ENCODE results near the gene CEP128. TPM values are rescaled to one million over a fixed set of nuclear protein-coding genes. Genes with fewer than 3 reads are reported as not detected.

CEP128 gene
- total RNA-seq, 4 donors from 2014 or later: 7.4 to 30.4 (median 11.7) TPM

GRCh38 chr14:80549141-80549540 is 392.4 kb downstream of the CEP128 start:
- Histone ChIP-seq H3K9me3 (no peaks in the 10 kb centered on the region), H3K4me3 (no peak overlapping the region), H3K27ac (no peak overlapping the region), H3K4me1 (no peaks in the 10 kb centered on the region), H3K36me3 (no peaks in the 10 kb centered on the region), H3K27me3 (no peaks in the 10 kb centered on the region)
- TF ChIP-seq EP300 (IDR thresholded peaks at IDR 0.05): no peak
- TF ChIP-seq POLR2A (IDR thresholded peaks at IDR 0.05): no peak
- TF ChIP-seq, protein P1, sequence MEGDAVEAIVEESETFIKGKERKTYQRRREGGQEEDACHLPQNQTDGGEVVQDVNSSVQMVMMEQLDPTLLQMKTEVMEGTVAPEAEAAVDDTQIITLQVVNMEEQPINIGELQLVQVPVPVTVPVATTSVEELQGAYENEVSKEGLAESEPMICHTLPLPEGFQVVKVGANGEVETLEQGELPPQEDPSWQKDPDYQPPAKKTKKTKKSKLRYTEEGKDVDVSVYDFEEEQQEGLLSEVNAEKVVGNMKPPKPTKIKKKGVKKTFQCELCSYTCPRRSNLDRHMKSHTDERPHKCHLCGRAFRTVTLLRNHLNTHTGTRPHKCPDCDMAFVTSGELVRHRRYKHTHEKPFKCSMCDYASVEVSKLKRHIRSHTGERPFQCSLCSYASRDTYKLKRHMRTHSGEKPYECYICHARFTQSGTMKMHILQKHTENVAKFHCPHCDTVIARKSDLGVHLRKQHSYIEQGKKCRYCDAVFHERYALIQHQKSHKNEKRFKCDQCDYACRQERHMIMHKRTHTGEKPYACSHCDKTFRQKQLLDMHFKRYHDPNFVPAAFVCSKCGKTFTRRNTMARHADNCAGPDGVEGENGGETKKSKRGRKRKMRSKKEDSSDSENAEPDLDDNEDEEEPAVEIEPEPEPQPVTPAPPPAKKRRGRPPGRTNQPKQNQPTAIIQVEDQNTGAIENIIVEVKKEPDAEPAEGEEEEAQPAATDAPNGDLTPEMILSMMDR (IDR thresholded peaks at IDR 0.05): no peak
- no peak for TF ChIP-seq POLR2AphosphoS5 (IDR thresholded peaks at IDR 0.05)
- WGBS: 56% methylated on average over 6 of the region's 6 CpGs
- no peak for DNase-seq (ENCODE audit: low spot score in 2 of 2)

DNA sequence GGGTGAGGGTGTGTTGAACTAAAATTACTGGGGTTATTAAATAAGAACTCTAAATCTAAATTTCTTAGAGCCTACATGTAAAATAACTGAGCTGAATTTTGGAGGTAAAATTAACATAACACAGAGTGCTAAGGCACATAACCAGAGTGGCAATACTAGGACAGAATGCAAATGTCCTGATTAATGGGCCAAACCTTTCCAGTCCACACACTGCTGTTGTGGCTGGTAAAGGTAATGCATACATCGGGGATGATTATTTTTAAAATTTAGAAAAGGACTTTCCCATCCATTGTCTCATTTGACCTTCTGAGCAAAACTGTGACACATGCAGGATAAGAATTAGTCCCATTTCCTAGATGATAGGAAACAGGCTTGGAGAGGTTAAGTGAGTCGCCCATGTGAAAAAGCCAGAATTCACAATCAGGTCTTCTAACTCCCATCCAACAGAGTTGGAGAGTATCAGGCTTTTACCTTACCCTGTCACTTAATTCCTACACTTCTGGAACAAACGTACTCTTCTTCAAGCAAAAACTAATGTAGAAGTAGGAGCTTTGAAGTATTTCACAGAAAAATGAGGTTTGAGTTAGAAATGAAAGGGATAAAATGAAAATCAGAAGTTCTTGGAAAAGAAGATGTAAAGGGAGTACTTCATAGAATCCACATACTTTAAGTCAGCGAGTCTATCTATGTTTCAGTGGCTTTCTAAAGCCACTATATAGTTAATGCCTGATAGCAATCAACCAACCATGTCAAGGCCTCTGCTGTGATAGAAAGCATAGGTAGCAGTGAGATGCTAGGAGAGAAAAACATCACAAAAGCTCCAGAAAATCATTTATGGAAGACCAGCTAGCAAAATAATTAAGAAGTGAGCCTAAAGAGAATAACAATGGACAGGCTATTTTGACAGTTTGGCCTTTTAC is 395.3 kb downstream of the CEP128 start:
- no peak overlapping the region for H3K4me3 ChIP-seq
- 81% methylated on average over 4 of the region's 4 CpGs for WGBS
- no peak overlapping the region for H3K27ac ChIP-seq
- TF ChIP-seq POLR2AphosphoS5 (IDR thresholded peaks at IDR 0.05): no peak
- no peak for TF ChIP-seq EP300 (IDR thresholded peaks at IDR 0.05)
- no peak for TF ChIP-seq POLR2A (IDR thresholded peaks at IDR 0.05)
- TF ChIP-seq, protein P1 (IDR thresholded peaks at IDR 0.05): no peak
- no peaks in the 10 kb centered on the region for H3K36me3 ChIP-seq
- H3K27me3 ChIP-seq: no peaks in the 10 kb centered on the region
- H3K4me1 ChIP-seq: no peaks in the 10 kb centered on the region
- H3K9me3 ChIP-seq: no peaks in the 10 kb centered on the region
- DNase-seq (ENCODE audit: low spot score in 2 of 2): no peak

DNA sequence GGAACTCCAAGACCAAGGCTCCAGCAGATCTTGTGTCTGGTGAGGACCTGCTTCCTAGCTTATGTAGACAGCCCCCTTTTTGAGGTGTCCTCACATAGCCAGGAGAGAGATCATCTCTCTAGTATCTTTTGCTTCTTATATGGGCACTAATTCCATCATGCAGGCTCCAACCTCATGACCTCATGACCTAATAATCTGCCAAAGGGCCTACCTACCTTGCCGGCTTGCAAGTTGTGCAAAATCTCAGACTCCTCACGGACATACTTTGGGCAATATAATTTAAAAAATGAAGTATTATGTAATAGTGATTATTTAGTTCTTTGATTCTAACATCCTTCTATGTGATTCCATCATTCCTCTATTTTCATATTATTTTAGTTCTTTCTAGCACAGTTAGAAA is 397.2 kb downstream of the CEP128 start:
- H3K36me3 ChIP-seq: no peaks in the 10 kb centered on the region
- H3K4me1 ChIP-seq: no peaks in the 10 kb centered on the region
- H3K27ac ChIP-seq: no peak overlapping the region
- 91% methylated on average over 2 of the region's 2 CpGs for WGBS
- no peak overlapping the region for H3K4me3 ChIP-seq
- no peaks in the 10 kb centered on the region for H3K9me3 ChIP-seq
- no peak for DNase-seq (ENCODE audit: low spot score in 2 of 2)
- TF ChIP-seq POLR2AphosphoS5 (IDR thresholded peaks at IDR 0.05) (no peak), EP300 (IDR thresholded peaks at IDR 0.05) (no peak), POLR2A (IDR thresholded peaks at IDR 0.05) (no peak)
- TF ChIP-seq, protein P1 (IDR thresholded peaks at IDR 0.05): no peak
- H3K27me3 ChIP-seq: no peaks in the 10 kb centered on the region

DNA sequence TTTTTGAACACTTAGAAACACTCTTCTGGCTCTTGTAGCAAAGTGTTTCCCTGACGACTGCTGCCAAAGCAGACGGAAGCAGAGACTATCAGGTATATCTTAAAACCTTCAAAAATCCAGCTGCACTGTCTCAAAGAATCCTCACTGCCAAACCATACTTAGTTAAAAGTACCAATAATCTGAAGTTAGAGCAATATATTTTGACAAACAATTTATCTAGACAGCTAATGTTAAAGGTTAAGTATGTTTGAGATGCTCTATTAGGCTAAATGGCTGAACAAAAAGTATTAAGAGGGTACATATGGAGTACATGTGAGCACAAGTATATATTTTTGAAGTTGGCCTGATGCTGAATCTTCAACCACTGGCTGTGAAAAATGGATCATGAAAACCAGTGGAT is 398.3 kb downstream of the CEP128 start:
- DNase-seq (ENCODE audit: low spot score in 2 of 2): no peak
- no peaks in the 10 kb centered on the region for H3K36me3 ChIP-seq
- WGBS: 84% methylated on average over 2 of the region's 2 CpGs
- H3K27ac ChIP-seq: no peak overlapping the region
- no peak overlapping the region for H3K4me3 ChIP-seq
- H3K27me3 ChIP-seq: no peaks in the 10 kb centered on the region
- H3K4me1 ChIP-seq: no peaks in the 10 kb centered on the region
- no peaks in the 10 kb centered on the region for H3K9me3 ChIP-seq
- TF ChIP-seq POLR2A (IDR thresholded peaks at IDR 0.05): no peak
- TF ChIP-seq, protein P1 (IDR thresholded peaks at IDR 0.05): no peak
- TF ChIP-seq EP300 (IDR thresholded peaks at IDR 0.05): no peak
- no peak for TF ChIP-seq POLR2AphosphoS5 (IDR thresholded peaks at IDR 0.05)

GRCh38 chr14:80538633-80539375 is 402.7 kb downstream of the CEP128 start:
- no peak for DNase-seq (ENCODE audit: low spot score in 2 of 2)
- no peaks in the 10 kb centered on the region for H3K9me3 ChIP-seq
- no peaks in the 10 kb centered on the region for H3K36me3 ChIP-seq
- no peak overlapping the region for H3K27ac ChIP-seq
- H3K27me3 ChIP-seq: no peaks in the 10 kb centered on the region
- 91% methylated on average over 7 of the region's 7 CpGs for WGBS
- TF ChIP-seq POLR2A (IDR thresholded peaks at IDR 0.05): no peak
- TF ChIP-seq, protein P1 (IDR thresholded peaks at IDR 0.05): no peak
- no peak for TF ChIP-seq EP300 (IDR thresholded peaks at IDR 0.05)
- TF ChIP-seq POLR2AphosphoS5 (IDR thresholded peaks at IDR 0.05): no peak
- H3K4me1 ChIP-seq: no peaks in the 10 kb centered on the region
- no peak overlapping the region for H3K4me3 ChIP-seq

Data from suprapubic skin (tissue), 4 donors.